ENCODE results near the gene NHLRC4. TPM values are rescaled to one million over a fixed set of nuclear protein-coding genes. Genes with fewer than 3 reads are reported as not detected.

The NHLRC4 gene
- total and polyA plus RNA-seq, 12 donors: 0.57 to 22.3 (median 6.3) TPM

DNA sequence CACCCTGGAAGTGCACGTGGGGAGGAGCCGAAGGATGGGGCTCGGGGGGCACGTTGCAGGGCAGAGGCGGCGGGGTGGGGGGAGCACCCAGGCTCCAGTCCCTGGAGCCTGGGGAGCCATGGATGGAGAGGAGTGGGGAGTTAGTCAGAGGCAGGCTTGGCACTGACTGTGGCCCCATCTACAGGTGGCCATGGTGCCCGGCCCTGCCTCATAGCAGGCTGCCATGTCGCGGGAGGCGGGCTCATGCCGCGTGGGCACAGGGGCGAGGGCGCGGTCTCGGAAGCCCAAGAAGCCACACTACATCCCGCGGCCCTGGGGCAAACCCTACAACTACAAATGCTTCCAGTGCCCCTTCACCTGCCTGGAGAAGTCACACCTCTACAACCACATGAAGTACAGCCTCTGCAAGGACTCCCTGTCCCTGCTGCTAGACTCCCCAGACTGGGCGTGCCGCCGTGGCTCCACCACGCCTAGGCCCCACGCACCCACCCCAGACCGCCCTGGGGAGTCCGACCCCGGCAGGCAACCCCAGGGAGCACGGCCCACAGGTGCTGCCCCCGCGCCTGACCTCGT, 3.6 kb upstream of the NHLRC4 start:
- Histone ChIP-seq H3K27me3 (peaks cover 23% of the 10 kb centered on the region), H3K36me3 (replicated peaks in 1 of 2) (no peaks in the 10 kb centered on the region), H3K9me3 (replicated peaks in 1 of 3) (no peaks in the 10 kb centered on the region), H3K4me3 (no peak overlapping the region), H3K4me1 (replicated peaks in 1 of 2) (peaks cover 24 to 25% of the 10 kb centered on the region in 2 donors), H3K27ac (no peak overlapping the region)
- DNase-seq: no peak
- TF ChIP-seq CTCF (IDR thresholded peaks at IDR 0.05): no peak
- TF ChIP-seq POLR2A (IDR thresholded peaks at IDR 0.05): no peak
- WGBS, 4 donors: 86 to 90% (median 88%) methylated on average over 7 to 30 of the region's 30 CpGs
- intact Hi-C loops (cut with DNase I): no loop called here

DNA sequence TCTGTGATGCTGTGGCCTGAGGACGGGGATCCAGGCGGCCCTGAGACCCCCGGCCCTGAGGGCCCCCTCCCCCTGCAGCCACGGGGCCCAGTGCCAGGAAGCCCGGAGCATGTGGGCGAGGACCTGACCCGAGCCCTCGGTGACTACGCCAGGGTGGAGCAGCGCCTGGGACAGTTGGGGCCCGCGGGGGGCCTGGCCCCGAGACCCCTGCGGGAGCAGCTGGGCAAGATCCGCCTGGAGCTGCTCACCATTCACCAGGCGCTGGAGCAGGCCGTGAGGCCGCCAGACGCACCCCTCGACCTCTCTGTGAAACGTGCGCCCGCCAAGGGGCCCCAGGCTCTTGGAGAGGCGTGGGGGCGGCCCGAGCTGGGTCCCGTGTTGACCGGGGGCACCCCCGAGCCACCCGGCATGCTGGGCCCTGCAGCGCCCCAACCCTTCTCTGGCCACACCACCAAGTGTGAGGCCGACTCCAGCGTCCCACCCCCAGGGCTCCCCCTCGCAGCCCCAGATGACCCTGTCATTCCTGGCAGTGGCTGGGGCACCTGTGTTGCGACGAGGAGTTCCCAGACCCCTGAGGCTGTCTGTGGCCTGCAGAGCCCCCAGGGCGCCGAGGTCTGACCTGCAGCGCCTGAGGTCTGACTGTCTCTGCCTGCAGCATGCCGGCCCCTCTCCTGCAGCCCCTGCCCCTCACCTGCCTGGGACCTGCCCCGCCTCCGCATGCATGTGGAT, 2.0 kb upstream of the NHLRC4 start:
- no peak overlapping the region for H3K4me3 ChIP-seq
- 83 to 86% (median 84%) methylated on average over 21 to 42 of the region's 42 CpGs; no CpG with 5 or more reads in 1 of the 4 donors for WGBS, 4 donors

GRCh38 chr16:565419-566330, 1.1 kb upstream of the NHLRC4 start:
- peaks cover 9% of the 10 kb centered on the region for H3K27me3 ChIP-seq
- H3K36me3 ChIP-seq (replicated peaks in 1 of 2): no peaks in the 10 kb centered on the region
- TF ChIP-seq CTCF (IDR thresholded peaks at IDR 0.05) (no peak), POLR2A (IDR thresholded peaks at IDR 0.05) (no peak)
- 50 to 70% (median 54%) methylated on average over 5 to 35 of the region's 35 CpGs for WGBS, 4 donors
- intact Hi-C loops (cut with DNase I): no loop called here
- no peak overlapping the region for H3K4me3 ChIP-seq
- DNase-seq: peak in 4 of 7 donors; percentile 52 to 85 (median 58)
- peaks cover 31 to 37% of the 10 kb centered on the region in 2 donors for H3K4me1 ChIP-seq (replicated peaks in 1 of 2)
- peak overlapping the region in 2 of 5 donors; percentile 78 to 84 for H3K27ac ChIP-seq
- no peaks in the 10 kb centered on the region for H3K9me3 ChIP-seq (replicated peaks in 1 of 3)

More for the DNA sequence above, 2.0 kb upstream of the NHLRC4 start:
- DNase-seq: no peak
- H3K9me3 ChIP-seq (replicated peaks in 1 of 3): no peaks in the 10 kb centered on the region
- intact Hi-C loops (cut with DNase I): no loop called here
- peaks cover 31 to 33% of the 10 kb centered on the region in 2 donors for H3K4me1 ChIP-seq (replicated peaks in 1 of 2)
- peaks cover 9% of the 10 kb centered on the region for H3K27me3 ChIP-seq
- TF ChIP-seq CTCF (IDR thresholded peaks at IDR 0.05): no peak
- TF ChIP-seq POLR2A (IDR thresholded peaks at IDR 0.05): no peak
- no peaks in the 10 kb centered on the region for H3K36me3 ChIP-seq (replicated peaks in 1 of 2)
- H3K27ac ChIP-seq: peak overlapping the region in 1 of 5 donors; percentile 26
